HUDEP-2 (cell line): ENCODE data around the gene KIF3B.
"Not testable (repeated sequence)": the region's sequence is repeated elsewhere in the genome, so short reads cannot be mapped to it uniquely, and the experiment has no call there.

Experiments
- DNase-seq, 76 experiments: peaks; one replicate each; lab custom pipeline; 2025; ENCODE audit not compliant: unreplicated experiment in 76 of 76; lab: John Stamatoyannopoulos, UW

The KIF3B gene

GRCh38 chr20:32246208-32246607 lies 31.2 kb upstream of the KIF3B start:
- not testable (repeated sequence) for DNase-seq

GRCh38 chr20:32248043-32248442 lies 29.4 kb upstream of the KIF3B start:
- no peak for DNase-seq

- DNase-seq = no peak
Measured at GRCh38 chr20:32249030-32249738, 28.3 kb upstream of the KIF3B start.

GRCh38 chr20:32251470-32251869 lies 26.0 kb upstream of the KIF3B start:
- DNase-seq = no peak

GRCh38 chr20:32252189-32252588 lies 25.3 kb upstream of the KIF3B start:
- no peak for DNase-seq

- not testable (repeated sequence) for DNase-seq
Measured at GRCh38 chr20:32260973-32261372, 16.5 kb upstream of the KIF3B start.

GRCh38 chr20:32261644-32262043 lies 15.8 kb upstream of the KIF3B start:
- no peak for DNase-seq

- no peak for DNase-seq
Measured at GRCh38 chr20:32263398-32263954, 14.0 kb upstream of the KIF3B start.

GRCh38 chr20:32271620-32272019 lies 5.8 kb upstream of the KIF3B start:
- no peak for DNase-seq

- DNase-seq = no peak
Measured at GRCh38 chr20:32274359-32274758, 3.1 kb upstream of the KIF3B start.

GRCh38 chr20:32275163-32275562 lies 2.3 kb upstream of the KIF3B start:
- not testable (repeated sequence) for DNase-seq

- DNase-seq = peak in 1 of 76 experiments; percentile 1
Measured at GRCh38 chr20:32278199-32278643, 770 bp downstream of the KIF3B start.

GRCh38 chr20:32281711-32282110 lies 4.3 kb downstream of the KIF3B start:
- no peak for DNase-seq

- no peak for DNase-seq
Measured at GRCh38 chr20:32282461-32282860, 5.0 kb downstream of the KIF3B start.

GRCh38 chr20:32285082-32285620 lies 7.7 kb downstream of the KIF3B start:
- DNase-seq = peak in 3 of 76 experiments; percentile 8 to 22 (median 19)

- DNase-seq = peak in 73 of 76 experiments; percentile 9 to 98 (median 76)
Measured at GRCh38 chr20:32285621-32286371, 8.3 kb downstream of the KIF3B start.

- no peak for DNase-seq
Measured at GRCh38 chr20:32287231-32287638, 9.8 kb downstream of the KIF3B start.

- no peak for DNase-seq
Measured at GRCh38 chr20:32288225-32288849, 10.9 kb downstream of the KIF3B start.

- not testable (repeated sequence) for DNase-seq
Measured at GRCh38 chr20:32289299-32289660, 11.8 kb downstream of the KIF3B start.

GRCh38 chr20:32289661-32290431 lies 12.4 kb downstream of the KIF3B start:
- no peak for DNase-seq
